ENCODE measurements around the gene LOXHD1. TPM values are rescaled to one million over a fixed set of nuclear protein-coding genes. Genes with fewer than 3 reads are reported as not detected.

LOXHD1 gene
- total and polyA plus RNA-seq, 2 donors (not counting 1 experiment from before 2014, with no cell fraction given) = not detected

- no peaks in the 10 kb centered on the region for H3K9me3 Mint-ChIP-seq (ENCODE audit: insufficient read depth)
- H3K27me3 Mint-ChIP-seq = peaks cover 5% of the 10 kb centered on the region
- Histone ChIP-seq H3K27me3 (replicated peaks in 1 of 4; ENCODE audit: control extremely low read depth in 1 of 4, control insufficient read depth in 3 of 4, insufficient read depth in 4 of 4, low read length in 3 of 4) (peaks cover 0 to 4% (median 0%) of the 10 kb centered on the region in 4 experiments), H3K4me1 (ENCODE audit: control insufficient read depth in 2 of 2, insufficient read depth in 2 of 2, low read length in 2 of 2) (no peaks in the 10 kb centered on the region), H3K4me3 (ENCODE audit: control extremely low read depth in 1 of 5, extremely low read depth in 1 of 5, insufficient read depth in 1 of 5, low read depth in 2 of 5, low read length in 4 of 5) (no peak overlapping the region), H4K20me1 (ENCODE audit: control insufficient read depth, insufficient read depth, low read length, poor library complexity, severe bottlenecking) (no peaks in the 10 kb centered on the region), H3K79me2 (ENCODE audit: control insufficient read depth, insufficient read depth, low read length) (no peaks in the 10 kb centered on the region), H3K27ac (ENCODE audit: low read length in 2 of 2) (no peak overlapping the region), H3K4me2 (replicated peaks; ENCODE audit: low read depth, low read length, poor library complexity, severe bottlenecking) (no peak overlapping the region), H3K9me3 (ENCODE audit: control extremely low read depth in 1 of 3, control insufficient read depth in 2 of 3, insufficient read depth in 1 of 3, low read length in 2 of 3) (no peaks in the 10 kb centered on the region), H2AFZ (ENCODE audit: insufficient read depth, low read depth, low read length, poor library complexity, severe bottlenecking) (no peak overlapping the region), H3K9ac (ENCODE audit: low read length) (no peak overlapping the region), H3K36me3 (replicated peaks in 1 of 2; ENCODE audit: control extremely low read depth in 1 of 2, control insufficient read depth in 1 of 2, extremely low read depth in 1 of 2, insufficient read depth in 2 of 2, low read length in 1 of 2) (no peaks in the 10 kb centered on the region)
- no peak for ATAC-seq (ENCODE audit: low read depth)
- intact Hi-C loops (cut with micrococcal nuclease) = no loop called here
- TF ChIP-seq CTCF (IDR thresholded peaks at IDR 0.05) = no peak
- TF ChIP-seq EZH2 (IDR thresholded peaks at IDR 0.05; ENCODE audit: borderline replicate concordance, insufficient read depth, low read depth, low read length, poor library complexity, severe bottlenecking) = no peak
- ChIA-PET CTCF (interaction anchor here (0.6 kb wide), 1 partner anchor 8 kb away, joined by 3 read pairs; no protein-coding TSS in a partner anchor), POLR2A (no interaction called here)
- no peaks in the 10 kb centered on the region for H3K4me1 Mint-ChIP-seq
- H3K4me3 Mint-ChIP-seq = no peak overlapping the region
- DNase-seq = no peak
- WGBS (ENCODE audit: insufficient coverage) = 30% methylated on average over 2 of the region's 2 CpGs
- no peak overlapping the region for H3K27ac Mint-ChIP-seq
Observed at GRCh38 chr18:46502444-46502843, 154.6 kb downstream of the LOXHD1 start.

- Histone ChIP-seq H3K9ac (ENCODE audit: low read length) (no peak overlapping the region), H3K27me3 (replicated peaks in 1 of 4; ENCODE audit: control extremely low read depth in 1 of 4, control insufficient read depth in 3 of 4, insufficient read depth in 4 of 4, low read length in 3 of 4) (peaks cover 0 to 4% (median under 1%) of the 10 kb centered on the region in 4 experiments), H3K4me1 (ENCODE audit: control insufficient read depth in 2 of 2, insufficient read depth in 2 of 2, low read length in 2 of 2) (no peaks in the 10 kb centered on the region), H3K4me3 (ENCODE audit: control extremely low read depth in 1 of 5, extremely low read depth in 1 of 5, insufficient read depth in 1 of 5, low read depth in 2 of 5, low read length in 4 of 5) (no peak overlapping the region), H4K20me1 (ENCODE audit: control insufficient read depth, insufficient read depth, low read length, poor library complexity, severe bottlenecking) (no peaks in the 10 kb centered on the region), H3K36me3 (replicated peaks in 1 of 2; ENCODE audit: control extremely low read depth in 1 of 2, control insufficient read depth in 1 of 2, extremely low read depth in 1 of 2, insufficient read depth in 2 of 2, low read length in 1 of 2) (no peaks in the 10 kb centered on the region), H3K4me2 (replicated peaks; ENCODE audit: low read depth, low read length, poor library complexity, severe bottlenecking) (no peak overlapping the region), H3K27ac (ENCODE audit: low read length in 2 of 2) (no peak overlapping the region), H3K79me2 (ENCODE audit: control insufficient read depth, insufficient read depth, low read length) (no peaks in the 10 kb centered on the region), H3K9me3 (ENCODE audit: control extremely low read depth in 1 of 3, control insufficient read depth in 2 of 3, insufficient read depth in 1 of 3, low read length in 2 of 3) (no peaks in the 10 kb centered on the region), H2AFZ (ENCODE audit: insufficient read depth, low read depth, low read length, poor library complexity, severe bottlenecking) (no peak overlapping the region)
- POLR2A ChIA-PET = no interaction called here
- no peak for TF ChIP-seq CTCF (IDR thresholded peaks at IDR 0.05)
- TF ChIP-seq EZH2 (IDR thresholded peaks at IDR 0.05; ENCODE audit: borderline replicate concordance, insufficient read depth, low read depth, low read length, poor library complexity, severe bottlenecking) = no peak
- intact Hi-C loops (cut with micrococcal nuclease) = no loop called here
- H3K27ac Mint-ChIP-seq = no peak overlapping the region
- DNase-seq (no peak), ATAC-seq (ENCODE audit: low read depth) (no peak)
- H3K4me3 Mint-ChIP-seq = no peak overlapping the region
- WGBS (ENCODE audit: insufficient coverage) = 15% methylated on average over 4 of the region's 4 CpGs
- no peaks in the 10 kb centered on the region for H3K4me1 Mint-ChIP-seq
- CTCF ChIA-PET = no interaction called here
- H3K9me3 Mint-ChIP-seq (ENCODE audit: insufficient read depth) = no peaks in the 10 kb centered on the region
- H3K27me3 Mint-ChIP-seq = peaks cover 4% of the 10 kb centered on the region
Observed at GRCh38 chr18:46497129-46497528, 159.9 kb downstream of the LOXHD1 start.

Measured in B cell (primary cell).